Stimulated activated CD8-positive, alpha-beta memory T cell treated with anti-CD3 and anti-CD28 coated beads, Interleukin-2, amount 100 ng/mL, for 48 hours (primary cell): ENCODE results near the gene KRT8.

ENCODE experiments used
- DNase-seq, 2 donors: peaks; one replicate each; pipeline ENCODE4 v3.0.0-alpha.2; 2020; ENCODE audit warnings: low read depth in 2 of 2

KRT8 gene

GRCh38 chr12:52847335-52848102 lies 57.4 kb downstream of the KRT8 start:
- no peak for DNase-seq
